GM18511 (cell line): ENCODE results near the gene STX8.
A peak's percentile ranks its signal among the peaks of the same experiment; 100 is the strongest.

Experiments
- ATAC-seq: cut with Tn5 transposase; IDR thresholded peaks from one replicate; pipeline ENCODE4 v1.9.1; 2021; ENCODE audit warnings: mild to moderate bottlenecking, moderate library complexity; ENCODE audit not compliant: unreplicated experiment

The STX8 gene

GRCh38 chr17:9446528-9446927 is 129.1 kb downstream of the STX8 start:
- ATAC-seq, result no peak

GRCh38 chr17:9445424-9445823 is 130.2 kb downstream of the STX8 start:
- ATAC-seq, result no peak

GRCh38 chr17:9444687-9445086 is 130.9 kb downstream of the STX8 start:
- ATAC-seq, result no peak

GRCh38 chr17:9443811-9444210 is 131.8 kb downstream of the STX8 start:
- ATAC-seq, result no peak

GRCh38 chr17:9439851-9440250 is 135.8 kb downstream of the STX8 start:
- no peak for ATAC-seq

- ATAC-seq, result no peak
These were observed 139.0 kb downstream of the STX8 start for GRCh38 chr17:9436630-9437029.

- no peak for ATAC-seq
These were observed 140.5 kb downstream of the STX8 start for GRCh38 chr17:9435165-9435564.

GRCh38 chr17:9434642-9435057 is 141.0 kb downstream of the STX8 start:
- ATAC-seq, result no peak

GRCh38 chr17:9432934-9433421 is 142.6 kb downstream of the STX8 start:
- peak; percentile 64 for ATAC-seq

- ATAC-seq, result peak; percentile 91
These were observed 143.3 kb downstream of the STX8 start for GRCh38 chr17:9432134-9432885.

GRCh38 chr17:9431620-9432019 is 144.0 kb downstream of the STX8 start:
- no peak for ATAC-seq

- ATAC-seq, result no peak
These were observed 147.9 kb downstream of the STX8 start for GRCh38 chr17:9427465-9428315.

GRCh38 chr17:9424071-9424640 is 151.5 kb downstream of the STX8 start:
- ATAC-seq, result no peak

- no peak for ATAC-seq
These were observed 154.1 kb downstream of the STX8 start for GRCh38 chr17:9421525-9421924.

- ATAC-seq, result no peak
These were observed 155.6 kb downstream of the STX8 start for GRCh38 chr17:9419932-9420453.

GRCh38 chr17:9414471-9414870 is 161.1 kb downstream of the STX8 start:
- ATAC-seq, result peak; percentile 99

GRCh38 chr17:9410737-9411136 is 164.9 kb downstream of the STX8 start:
- no peak for ATAC-seq

- ATAC-seq, result no peak
These were observed 165.3 kb downstream of the STX8 start for GRCh38 chr17:9410301-9410700.

GRCh38 chr17:9409878-9410277 is 165.7 kb downstream of the STX8 start:
- ATAC-seq, result no peak

GRCh38 chr17:9408868-9409829 is 166.5 kb downstream of the STX8 start:
- no peak for ATAC-seq
